NCI-H2107 treated with DMSO at 0.1 percent for 48 hours (cell line): Measurements from ENCODE around the gene STIM2.
"Not testable (repeated sequence)": the region's sequence is repeated elsewhere in the genome, so short reads cannot be mapped to it uniquely, and the experiment has no call there.

ENCODE experiments used
- DNase-seq: peaks from one replicate; lab custom pipeline; 2025; ENCODE audit not compliant: unreplicated experiment; lab: John Stamatoyannopoulos, UW

The STIM2 gene

DNA sequence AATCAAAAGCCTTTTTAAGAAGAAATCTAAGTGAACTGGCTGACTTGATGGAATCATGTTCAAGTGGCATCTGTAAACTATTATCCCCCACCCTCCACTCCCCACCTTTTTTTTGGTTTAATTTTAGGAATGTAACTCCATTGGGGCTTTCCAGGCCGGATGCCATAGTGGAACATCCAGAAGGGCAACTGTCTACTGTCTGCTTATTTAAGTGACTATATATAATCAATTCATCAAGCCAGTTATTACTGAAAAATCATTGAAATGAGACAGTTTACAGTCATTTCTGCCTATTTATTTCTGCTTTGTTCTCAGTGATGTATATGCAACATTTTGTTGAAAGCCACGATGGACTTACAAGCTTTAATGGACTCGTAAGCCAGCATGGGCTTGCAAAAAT is 162.3 kb downstream of the STIM2 start:
- DNase-seq = no peak

DNA sequence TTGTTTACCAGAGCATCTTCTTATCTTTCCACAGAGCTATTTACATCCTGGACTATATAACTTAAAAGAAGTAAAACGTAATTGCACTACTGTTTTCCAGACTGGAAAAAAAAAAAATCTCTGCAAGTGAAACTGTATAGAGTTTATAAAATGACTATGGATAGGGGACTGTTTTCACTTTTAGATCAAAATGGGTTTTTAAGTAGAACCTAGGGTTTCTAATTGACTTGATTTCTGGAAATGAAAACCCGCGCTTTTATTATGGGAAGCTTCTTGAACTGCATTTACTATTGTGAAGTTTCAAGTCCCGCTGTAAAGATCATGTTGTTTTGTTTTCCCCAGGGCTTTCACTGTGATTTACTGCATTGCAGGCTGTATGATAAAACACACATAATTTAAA is 162.7 kb downstream of the STIM2 start:
- DNase-seq = no peak

DNA sequence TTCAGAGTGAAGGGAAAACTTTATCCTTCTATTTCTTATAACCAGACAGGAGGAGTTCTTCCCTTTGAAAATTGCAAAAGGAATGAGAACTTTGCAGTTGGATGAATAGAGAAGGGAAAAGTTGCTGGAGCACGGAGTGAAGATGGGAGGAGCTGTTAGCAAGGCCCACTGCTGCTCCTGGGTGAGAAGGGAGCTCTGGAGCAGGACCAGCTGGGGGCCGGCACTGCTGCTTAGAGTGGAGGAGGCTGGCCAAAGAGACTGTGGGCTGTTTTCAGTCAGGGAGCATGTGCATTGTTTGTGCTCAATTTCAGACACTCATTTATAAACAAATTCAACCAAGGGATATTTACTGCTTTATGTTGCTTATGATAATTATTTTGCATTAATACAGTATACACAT is 164.2 kb downstream of the STIM2 start:
- no peak for DNase-seq

DNA sequence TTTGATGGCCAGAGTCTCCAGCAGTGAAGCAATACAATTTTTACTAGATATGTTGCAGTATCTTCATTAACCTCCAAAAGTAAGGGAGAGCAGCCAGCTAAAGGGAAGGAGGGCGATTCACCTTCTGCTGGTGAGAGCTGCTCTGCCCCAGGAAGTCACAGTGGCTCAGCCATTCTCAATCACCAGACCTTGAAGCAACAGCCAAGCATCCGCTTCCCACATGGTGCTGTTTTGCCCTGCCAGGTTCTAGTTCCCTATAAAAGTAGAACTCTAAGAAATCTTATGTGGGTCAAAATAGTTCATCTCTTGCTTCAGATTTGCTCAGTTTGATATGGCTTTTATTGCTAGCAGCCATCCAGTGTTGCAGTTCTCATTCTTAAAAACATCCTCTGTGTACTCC is 166.8 kb downstream of the STIM2 start:
- DNase-seq = no peak

DNA sequence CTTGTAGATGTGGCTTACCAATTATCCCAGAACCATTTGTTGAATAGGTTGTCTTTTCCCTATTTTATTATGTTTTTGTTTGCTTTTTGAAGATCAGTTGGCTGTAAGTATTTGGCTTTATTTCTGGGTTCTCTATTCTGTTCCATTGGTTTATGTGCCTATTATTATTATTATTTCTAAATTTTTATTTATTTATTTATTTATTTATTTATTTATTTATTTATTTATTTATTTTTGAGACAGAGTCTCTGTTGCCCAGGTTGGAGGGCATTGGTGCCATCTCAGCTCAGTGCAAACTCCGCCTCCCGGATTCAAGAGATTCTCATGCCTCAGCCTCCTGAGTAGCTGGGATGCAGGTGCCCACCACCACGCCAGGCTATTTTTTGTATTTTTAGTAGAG is 174.5 kb downstream of the STIM2 start:
- DNase-seq = not testable (repeated sequence)

DNA sequence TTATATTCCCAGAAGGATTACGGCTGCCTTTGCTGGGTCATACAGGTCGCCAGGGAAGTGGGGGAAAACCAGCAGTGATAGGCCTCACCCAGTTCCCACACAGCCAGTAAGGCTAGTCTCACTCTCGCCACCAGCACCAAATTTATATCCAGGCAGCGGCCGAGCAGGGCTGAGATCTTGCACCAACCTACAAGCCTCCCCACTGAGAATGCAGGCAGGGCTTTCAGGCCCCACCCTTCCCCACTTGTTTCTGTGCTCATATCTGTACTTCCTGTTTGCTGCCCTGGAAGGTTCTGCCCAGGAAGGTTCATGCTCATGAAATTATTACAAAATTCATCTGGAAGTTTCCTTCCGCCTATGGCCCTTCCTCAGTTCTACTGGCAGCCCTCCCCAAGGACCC is 179.7 kb downstream of the STIM2 start:
- no peak for DNase-seq

DNA sequence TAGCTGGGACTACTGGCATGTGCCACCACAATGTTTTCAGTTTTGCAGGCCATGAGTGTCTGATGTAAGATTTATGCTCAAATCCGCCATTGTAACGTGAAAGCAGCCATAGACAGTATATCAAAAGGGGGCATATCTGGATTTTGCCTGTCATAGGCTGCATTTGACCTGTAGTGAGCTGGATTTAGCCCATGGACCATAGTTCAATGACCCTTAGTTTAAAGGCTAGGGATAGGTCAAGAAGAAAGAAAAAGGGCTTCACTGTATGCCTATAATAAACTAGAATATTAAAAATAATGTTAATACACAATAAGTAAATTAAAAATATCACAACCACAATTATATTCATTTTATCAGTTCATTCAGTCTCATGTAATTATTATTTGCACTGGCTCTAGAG is 181.8 kb downstream of the STIM2 start:
- no peak for DNase-seq

DNA sequence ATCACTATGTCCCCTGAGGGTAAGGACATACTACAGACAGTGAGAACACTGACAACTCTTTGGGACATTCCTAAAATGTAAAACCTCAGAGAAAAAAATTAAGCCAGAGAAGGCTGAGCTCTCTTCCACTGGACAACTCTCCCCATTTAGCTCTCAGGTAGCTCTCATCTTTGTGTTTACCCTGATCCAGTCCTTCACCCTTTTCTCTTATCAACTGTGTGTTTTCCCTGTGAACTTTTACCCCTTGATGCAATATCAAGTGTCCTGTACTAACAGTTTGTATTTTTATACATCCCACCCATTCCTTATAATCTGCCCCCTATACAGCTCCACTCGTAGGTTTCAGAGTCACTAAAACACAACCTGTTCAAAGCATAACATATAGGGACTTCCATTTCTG is 182.6 kb downstream of the STIM2 start:
- DNase-seq = no peak

DNA sequence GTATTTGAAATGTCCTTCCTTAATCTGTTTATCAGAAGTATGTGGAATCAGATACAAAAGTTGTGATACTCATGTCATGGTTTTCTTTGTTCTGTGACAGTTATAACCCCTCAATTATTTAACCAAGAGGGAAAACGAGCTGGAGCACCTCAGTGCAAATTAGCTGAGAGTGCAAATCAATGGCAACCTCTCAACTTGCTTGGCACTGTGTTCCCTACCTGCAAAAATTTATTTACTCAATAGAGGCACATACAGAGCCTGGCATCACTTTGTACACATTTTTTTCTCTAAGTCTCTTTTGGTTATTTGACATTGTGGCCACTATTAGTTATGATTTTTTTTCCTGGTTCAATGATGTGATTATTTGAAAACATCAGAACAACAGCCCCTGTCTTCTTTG is 186.2 kb downstream of the STIM2 start:
- peak; percentile 35 for DNase-seq

DNA sequence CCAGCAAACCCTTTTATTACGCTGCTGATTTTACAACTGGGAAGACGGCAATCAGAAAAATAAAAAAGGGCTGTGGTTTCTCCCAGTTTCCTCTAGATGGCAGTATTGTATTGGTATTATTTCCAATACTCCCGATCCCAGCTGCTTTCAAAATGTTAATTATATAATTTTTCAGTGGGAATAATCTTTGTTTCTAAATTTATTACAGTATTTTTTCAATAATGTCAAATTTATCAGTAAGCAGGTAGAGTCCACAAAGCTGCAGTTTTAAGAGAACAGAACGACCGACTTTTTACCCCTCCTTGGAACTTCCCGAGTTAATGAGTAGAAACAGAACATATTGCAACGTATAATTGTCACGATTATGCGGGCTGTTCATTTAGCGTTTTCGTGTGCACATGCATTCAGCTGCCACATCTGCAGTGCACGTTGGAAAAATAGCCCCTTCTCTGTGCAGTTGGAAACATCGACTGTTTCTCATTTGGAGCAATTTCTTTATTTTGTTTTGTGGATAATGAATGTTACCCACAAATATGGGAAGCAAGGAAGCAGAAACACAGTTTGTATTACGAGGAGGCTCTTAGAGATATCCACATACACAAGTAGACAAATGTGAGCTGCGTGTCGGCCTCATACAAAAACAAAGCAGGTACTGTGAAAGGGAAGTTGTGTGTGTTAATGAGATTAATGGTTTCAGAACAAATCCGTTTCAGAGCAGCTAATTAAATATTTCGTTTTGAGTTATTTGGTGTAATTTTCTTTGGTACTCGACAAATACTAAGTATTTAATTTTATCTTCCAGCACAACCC is 188.0 kb downstream of the STIM2 start:
- peak; percentile 39 for DNase-seq

DNA sequence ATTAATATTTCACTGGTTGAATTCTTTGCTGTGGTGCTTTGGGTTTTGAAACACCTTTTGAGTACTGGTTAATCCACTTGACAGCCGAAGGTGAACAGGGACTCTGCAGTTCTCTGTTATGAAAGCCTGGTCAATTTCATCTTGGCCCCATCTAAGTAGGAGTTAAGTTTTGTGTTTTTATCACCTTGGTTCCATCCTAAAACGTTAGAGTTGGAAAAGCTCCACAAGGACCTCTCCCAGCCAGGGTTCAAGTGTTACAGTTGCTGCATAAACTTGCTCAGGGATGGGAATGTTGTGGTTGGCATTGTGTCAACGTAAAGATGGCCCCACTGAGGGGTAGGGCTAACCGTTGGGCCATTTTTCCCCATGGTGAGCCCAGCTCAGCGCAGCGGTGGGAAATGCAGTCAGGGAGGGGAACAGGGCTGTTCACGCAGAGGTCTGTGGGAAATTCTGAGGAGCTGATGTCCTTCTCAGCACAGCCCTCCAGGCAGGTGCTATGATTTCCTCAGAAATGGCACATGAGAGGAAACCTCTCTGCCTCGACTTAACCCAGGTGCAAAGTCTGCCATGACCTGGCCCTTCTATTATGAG is 188.7 kb downstream of the STIM2 start:
- DNase-seq = no peak

DNA sequence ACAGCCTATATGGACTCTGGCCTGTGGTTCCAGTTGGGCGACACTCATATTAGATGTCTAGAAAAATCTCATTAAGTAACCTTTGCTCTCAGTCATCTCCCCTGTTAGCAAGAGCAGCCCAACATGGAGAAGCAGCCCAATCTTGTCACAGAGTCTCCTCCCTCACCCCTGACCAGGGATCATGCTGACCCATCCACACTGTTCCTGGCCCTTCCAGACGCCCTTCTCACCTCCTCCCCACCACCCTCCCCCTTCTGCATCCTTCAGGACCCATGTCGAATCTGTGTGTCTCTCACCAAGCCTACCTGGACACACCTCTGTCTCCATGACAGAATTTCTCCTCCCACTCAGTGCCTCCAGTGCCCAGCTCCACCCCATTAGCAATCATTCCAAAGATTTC is 190.1 kb downstream of the STIM2 start:
- DNase-seq = no peak

DNA sequence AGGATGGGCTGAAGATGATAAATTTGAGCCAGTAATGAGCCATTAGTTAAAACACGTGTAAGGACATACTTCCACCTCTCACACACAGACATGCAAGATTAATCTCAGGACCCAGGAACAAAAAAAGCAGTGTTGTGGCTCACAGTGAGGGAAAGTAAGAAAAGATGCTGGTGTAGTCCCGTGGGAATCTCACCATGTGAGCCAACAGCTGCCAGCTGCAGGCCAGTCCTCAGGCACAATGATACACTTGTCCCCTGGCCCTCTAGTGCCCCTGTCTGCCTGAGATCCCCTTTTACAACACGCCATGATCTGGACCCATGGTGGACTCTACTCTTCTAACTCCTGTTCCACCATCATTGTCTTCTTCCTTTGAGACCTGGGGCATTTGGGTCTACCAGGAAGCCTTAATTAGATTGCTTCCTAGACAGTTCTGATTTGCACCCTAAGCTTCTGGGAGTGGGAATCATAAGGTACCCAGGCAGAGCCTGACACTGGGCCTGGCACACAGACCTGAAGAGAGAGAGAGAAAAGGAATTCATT is 194.7 kb downstream of the STIM2 start:
- DNase-seq = no peak

DNA sequence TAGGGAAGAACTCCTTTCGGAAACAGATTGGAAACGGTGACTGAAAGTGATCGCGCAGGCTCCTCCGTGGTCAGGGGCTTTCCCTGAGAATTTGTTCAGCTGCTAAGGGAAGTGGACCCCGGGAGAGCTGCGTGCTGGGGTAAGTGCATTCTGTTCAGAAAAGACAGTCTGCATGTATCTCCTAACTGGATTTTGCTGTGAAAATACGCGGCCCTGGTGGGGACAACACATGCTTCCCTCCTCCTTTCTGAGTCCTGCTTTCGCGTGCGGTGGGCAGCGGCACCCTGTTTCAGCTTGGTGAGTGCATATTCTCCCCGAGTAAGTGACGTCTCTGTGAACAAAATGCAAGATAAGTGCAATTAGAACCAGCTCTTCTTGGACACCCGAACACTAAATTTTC is 195.6 kb downstream of the STIM2 start:
- no peak for DNase-seq

DNA sequence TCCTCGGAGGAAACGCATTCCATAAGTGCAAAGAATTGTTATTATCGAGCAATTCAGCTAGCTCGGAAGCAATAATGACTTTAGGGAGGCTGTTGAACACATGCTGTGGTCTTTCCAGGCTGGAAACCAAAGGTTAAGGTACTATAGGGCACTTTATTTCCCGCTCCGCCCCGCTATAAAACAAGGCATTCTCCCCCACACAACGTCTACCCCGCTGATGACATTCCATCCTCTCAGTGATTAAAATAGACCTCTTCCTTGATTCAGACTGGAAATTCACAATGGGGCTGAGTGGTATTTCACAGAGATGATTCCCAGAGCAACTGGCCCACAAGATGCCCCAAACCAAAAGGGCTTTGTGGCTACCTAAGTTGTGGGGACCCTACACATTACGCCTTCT is 196.4 kb downstream of the STIM2 start:
- DNase-seq = no peak

DNA sequence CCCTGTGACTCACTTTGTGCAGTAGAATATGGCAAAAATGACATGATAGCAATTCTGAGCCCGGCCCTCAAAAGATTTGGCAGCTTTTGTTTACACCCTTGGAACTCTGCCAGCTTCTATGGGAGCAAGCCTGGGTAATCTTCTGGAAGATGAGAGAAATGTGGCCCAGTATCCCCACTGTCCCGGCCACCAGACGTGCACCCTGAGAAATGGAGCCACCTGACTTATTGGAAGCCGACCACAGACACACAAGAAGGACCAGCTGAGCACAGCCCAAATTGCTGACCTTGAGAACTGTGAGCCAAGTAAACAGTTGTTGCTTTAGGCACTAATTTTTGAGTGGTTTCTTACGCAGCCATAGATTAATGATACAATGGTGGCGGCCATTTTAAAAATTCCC is 197.0 kb downstream of the STIM2 start:
- no peak for DNase-seq

DNA sequence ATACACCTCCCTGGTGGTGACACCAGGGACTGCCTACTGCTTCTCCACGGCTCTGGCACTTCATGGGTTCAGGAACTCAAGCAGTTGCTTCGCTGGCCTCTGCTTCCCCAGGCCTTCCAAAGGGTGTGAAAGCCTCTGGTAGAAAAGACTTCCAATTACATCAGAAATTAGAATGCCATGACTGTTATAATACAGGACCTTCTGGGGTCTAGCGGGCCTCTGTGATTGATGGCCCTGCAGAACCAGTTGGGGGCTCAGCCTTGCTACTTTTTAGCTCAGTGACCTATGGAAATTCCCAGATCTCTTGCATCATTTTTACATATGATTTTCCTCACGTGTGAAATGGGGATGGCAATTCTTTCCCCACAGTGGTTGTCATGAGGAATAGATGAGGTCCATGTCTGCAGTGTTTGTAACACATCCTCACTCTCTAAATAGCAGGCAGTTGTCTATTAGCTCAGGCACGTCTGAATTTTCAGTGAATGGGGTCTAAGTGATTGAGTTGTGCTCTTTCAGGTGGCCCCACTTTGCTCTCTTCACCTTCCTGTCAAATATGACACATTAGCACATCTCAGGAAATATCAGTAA is 198.3 kb downstream of the STIM2 start:
- DNase-seq = no peak

DNA sequence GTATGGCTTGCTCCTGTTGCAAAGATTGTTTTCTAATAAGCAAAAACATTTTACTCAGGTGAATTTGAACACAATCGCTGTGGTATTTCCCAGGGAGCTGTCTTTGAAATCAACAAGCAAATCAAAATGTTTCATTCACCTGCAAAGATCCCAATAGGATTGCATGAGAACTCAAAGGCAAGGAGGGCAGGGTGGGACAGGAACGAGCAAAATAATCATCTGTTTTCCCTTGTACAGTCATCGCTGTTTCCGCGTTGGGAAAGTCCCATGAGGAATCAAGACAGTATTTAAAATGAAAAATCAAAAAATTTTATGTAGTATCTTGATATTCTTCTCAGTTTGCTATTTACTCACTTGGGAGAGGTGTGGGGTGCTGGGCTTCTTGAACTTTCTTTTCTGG is 198.8 kb downstream of the STIM2 start:
- DNase-seq = no peak

DNA sequence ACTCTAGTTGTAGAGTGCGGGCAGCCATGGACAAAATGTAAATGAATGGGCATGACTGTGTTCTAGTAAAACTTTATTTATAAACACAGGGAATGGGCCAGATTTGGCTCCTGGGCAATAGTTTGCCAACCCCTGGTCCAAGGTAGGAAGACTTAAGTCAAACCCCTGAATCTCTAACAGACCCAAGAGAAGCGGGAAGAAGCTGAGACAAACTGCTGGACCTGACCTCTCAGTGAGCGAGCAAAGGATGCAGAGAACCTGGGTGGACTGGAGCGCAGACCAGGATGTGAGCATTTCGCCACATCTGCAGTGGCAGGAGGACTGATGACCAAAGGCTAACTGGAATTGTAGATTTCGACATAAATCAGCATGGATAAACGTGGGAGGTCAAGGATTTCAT is 201.6 kb downstream of the STIM2 start:
- no peak for DNase-seq

DNA sequence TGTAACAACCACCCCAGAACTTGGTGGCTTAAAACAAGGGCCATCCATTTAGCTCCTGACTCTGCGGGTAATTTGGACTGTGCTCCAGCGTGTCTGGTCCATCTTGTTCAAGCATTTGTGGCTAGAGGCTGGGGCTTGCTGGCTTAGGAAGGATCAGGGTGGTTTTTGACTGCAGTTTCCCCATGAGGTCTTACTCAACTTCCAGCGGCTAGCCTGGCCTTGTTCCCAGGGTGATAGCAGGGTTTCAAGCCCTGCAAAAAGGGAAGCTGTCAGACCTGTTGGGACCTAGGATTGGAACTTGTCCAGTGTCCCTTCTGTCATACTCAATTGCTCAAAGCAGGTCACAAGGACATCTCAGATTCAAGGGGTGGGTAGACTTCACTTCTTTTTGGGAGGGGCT is 205.9 kb downstream of the STIM2 start:
- DNase-seq = no peak

DNA sequence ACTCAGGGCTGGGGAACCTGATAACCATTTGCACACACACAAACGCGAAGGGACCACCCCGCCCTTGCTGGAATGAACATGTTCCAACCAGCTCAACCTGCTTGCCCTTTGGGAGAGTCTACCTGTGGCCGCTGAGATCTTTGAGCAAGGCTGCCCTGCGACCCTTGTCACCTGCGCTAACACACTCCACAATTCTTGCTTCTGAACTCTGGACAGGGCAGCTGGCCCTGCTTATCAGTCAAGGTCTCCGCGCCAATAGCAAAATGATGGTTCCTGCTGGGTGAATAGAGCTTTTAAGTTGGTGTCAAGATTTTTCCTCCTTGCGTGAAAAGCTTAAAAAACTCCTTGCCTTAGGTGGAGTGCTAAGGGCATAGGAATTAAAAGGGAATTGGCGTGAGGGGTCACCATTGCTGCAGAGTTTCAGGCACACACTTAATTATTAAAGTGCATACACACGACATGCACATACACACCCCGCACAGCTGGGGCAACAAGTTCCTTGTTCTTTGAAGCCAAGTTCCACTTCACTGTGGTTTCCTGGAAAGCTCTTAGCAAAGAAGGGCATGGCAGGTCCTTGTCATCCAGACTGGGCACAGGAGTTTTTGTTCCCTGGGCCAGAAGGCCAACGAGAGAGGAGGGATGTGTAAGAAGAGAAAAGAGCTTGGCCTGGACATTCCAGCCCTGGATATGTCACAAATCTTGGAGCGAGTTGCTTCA is 207.7 kb downstream of the STIM2 start:
- no peak for DNase-seq
